Stimulated activated CD8-positive, alpha-beta memory T cell treated with anti-CD3 and anti-CD28 coated beads, Interleukin-7, amount 100 ng/mL, for 48 hours (primary cell): Measurements from ENCODE around the gene AFF3.
"Not testable (repeated sequence)": the region's sequence is repeated elsewhere in the genome, so short reads cannot be mapped to it uniquely, and the experiment has no call there.

Source experiments
- DNase-seq, 2 donors: peaks; one replicate each; pipeline ENCODE4 v3.0.0-alpha.2; 2020; ENCODE audit warnings: low read depth in 1 of 2; ENCODE audit errors: extremely low read depth in 1 of 2

AFF3 gene

DNA sequence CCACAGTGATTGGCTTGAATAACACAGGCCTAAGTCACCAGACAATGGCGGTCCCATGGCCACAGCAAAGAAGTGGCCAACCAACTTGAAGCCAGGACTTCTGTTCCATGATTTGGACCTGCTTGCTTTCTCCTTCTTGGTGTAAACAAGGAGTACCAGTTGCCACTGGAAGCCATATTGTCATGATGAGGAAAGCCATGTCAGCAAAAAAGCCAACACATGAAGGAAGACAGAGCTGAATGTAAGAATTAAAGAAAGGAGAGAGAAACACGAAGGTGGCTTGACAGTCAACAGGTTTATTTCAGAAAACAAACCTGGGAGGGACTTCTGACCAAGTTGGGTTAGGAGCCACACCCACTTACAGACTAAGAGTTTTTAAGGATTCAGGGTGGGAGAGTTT lies 620.2 kb downstream of the AFF3 start:
- no peak for DNase-seq

GRCh38 chr2:99520813-99521212 lies 621.6 kb downstream of the AFF3 start:
- no peak for DNase-seq

- DNase-seq, result no peak
These were observed 622.2 kb downstream of the AFF3 start for GRCh38 chr2:99520195-99520594.

- DNase-seq, result no peak
These were observed 628.0 kb downstream of the AFF3 start for GRCh38 chr2:99514357-99514756.

- DNase-seq, result no peak
These were observed 630.2 kb downstream of the AFF3 start for GRCh38 chr2:99512181-99512591.

GRCh38 chr2:99509387-99509786 lies 633.0 kb downstream of the AFF3 start:
- no peak for DNase-seq

DNA sequence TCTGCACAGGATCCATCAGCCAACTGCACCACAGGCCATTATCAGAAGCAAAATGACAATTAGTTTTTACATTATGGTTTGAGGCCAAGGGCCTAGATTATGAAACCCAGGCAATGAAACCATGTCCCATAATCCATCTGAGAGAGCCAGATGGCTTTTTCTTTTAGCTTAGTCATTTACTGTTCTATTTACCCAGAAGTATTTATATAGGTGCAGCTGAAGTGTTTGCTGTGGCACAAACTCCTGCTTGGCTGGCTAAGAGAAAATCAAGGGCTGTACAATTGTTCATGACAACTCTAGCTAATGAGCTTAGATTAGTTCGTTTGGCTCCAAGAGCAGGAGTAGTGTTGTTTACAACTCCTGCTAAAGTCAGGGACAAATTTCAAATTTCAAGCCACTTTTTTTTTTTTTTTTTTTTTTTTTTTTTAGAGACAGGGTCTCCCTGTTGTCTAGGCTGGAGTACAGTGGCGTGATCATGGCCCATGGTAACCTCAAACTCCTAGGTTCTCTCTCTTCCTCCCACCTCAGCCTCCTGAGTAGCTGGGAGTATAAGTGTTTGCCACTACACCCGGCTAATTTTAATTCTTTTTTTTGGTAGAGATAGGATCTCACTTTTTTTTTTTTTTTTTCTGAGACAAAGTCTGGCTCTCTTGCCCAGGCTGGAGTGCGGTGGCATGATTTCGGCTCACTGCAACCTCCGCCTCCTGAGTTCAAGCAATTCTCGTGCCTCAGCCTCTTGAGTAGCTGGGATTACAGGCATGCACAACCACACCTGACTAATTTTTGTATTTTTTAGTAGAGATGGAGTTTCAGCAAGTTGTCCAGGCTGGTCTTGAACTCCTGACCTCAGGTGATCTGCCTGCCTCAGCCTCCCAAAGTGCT lies 634.2 kb downstream of the AFF3 start:
- no peak for DNase-seq

GRCh38 chr2:99504844-99505584 lies 637.4 kb downstream of the AFF3 start:
- DNase-seq, result no peak

- not testable (repeated sequence) for DNase-seq
These were observed 638.6 kb downstream of the AFF3 start for GRCh38 chr2:99503662-99504416.

DNA sequence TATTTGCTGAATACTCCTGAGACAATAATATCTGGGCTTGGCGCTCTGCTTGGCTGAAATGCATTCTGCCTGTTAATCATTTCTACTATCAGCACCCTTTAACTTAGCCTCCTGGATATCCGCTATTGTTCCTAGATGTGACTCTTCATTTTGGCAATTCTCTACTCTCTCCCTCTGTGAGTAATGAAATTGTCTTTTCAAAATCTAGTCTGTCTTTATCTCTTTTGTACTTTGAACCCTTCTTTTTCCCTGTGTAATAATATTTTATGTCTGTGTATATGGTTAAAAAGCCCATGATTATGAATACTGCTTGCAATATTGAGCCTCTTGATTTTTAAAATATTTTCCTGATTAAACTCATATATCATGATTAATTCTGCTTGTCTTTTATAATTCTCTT lies 646.4 kb downstream of the AFF3 start:
- DNase-seq, result no peak
